Keratinocyte (primary cell): ENCODE results near the gene SEPTIN5.

ENCODE experiments used
- CTCF ChIP-seq, 3 experiments: IDR thresholded peaks in 1 of 3; conservative IDR thresholded peaks in 1 of 3; optimal IDR thresholded peaks in 1 of 3; 2 replicates in 2 of 3; 3 replicates in 1 of 3; pipeline versions ENCODE3 to v1.5.1; 2011; ENCODE audit warnings: low read length in 3 of 3, mild to moderate bottlenecking in 3 of 3, moderate library complexity in 2 of 3, control low read depth in 1 of 3, inconsistent platforms in 1 of 3; ENCODE audit not compliant: insufficient read depth in 2 of 3; ENCODE audit errors: extremely low read depth in 1 of 3
- EZH2 ChIP-seq: IDR thresholded peaks from one replicate; pipeline ENCODE4 v1.6.1; 2012; ENCODE audit warnings: inconsistent platforms, mild to moderate bottlenecking, low read length, moderate library complexity

GRCh38 chr22:19749876-19750275 lies 35.6 kb downstream of the SEPTIN5 start:
- TF ChIP-seq EZH2 (no peak), CTCF (optimal IDR thresholded peaks at IDR 0.05 in 1 of 3, IDR thresholded peaks at IDR 0.05 in 1 of 3, conservative IDR thresholded peaks at IDR 0.05 in 1 of 3; ENCODE audit: extremely low read depth in 1 of 3, insufficient read depth in 2 of 3, low read length in 3 of 3) (no peak)
